Superior temporal gyrus (tissue), 1 donor: ENCODE results near the gene LAIR2.

Source experiments
- DNase-seq: peaks from one replicate; pipeline ENCODE4 v3.0.0-alpha.2; 2016; ENCODE audit errors: extremely low spot score

The LAIR2 gene, protein sequence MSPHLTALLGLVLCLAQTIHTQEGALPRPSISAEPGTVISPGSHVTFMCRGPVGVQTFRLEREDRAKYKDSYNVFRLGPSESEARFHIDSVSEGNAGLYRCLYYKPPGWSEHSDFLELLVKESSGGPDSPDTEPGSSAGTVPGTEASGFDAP

DNA sequence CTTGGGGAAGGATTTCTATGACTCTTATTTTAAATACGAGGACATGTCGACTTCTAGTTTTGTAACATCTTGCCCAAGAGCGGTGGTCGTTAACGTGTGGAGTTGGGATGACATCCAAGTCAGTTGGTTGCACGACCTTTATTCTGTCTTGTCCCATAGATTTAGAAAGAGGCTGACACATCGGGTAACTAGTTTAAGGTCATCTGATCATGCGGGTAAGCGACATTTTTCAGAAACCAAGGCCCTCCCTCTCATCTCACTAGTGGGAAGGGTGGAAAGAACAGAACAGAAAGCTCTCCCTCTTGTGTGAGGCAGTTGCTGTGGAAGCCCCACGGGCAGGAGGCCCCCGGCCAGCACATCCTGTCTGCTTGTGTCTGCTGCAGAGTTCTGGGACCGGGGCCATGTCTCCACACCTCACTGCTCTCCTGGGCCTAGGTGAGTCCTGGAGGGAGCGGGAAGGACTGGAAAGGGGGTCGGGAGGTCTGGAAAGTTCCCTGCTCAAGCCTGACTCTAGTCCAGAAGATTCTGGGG, at the start of gene LAIR2:
Gene LAIR2 (plus strand): TSS at position 314 of the 531 bp plus-strand sequence. CDS start 88 bp downstream, at position 402.
- no peak for DNase-seq

DNA sequence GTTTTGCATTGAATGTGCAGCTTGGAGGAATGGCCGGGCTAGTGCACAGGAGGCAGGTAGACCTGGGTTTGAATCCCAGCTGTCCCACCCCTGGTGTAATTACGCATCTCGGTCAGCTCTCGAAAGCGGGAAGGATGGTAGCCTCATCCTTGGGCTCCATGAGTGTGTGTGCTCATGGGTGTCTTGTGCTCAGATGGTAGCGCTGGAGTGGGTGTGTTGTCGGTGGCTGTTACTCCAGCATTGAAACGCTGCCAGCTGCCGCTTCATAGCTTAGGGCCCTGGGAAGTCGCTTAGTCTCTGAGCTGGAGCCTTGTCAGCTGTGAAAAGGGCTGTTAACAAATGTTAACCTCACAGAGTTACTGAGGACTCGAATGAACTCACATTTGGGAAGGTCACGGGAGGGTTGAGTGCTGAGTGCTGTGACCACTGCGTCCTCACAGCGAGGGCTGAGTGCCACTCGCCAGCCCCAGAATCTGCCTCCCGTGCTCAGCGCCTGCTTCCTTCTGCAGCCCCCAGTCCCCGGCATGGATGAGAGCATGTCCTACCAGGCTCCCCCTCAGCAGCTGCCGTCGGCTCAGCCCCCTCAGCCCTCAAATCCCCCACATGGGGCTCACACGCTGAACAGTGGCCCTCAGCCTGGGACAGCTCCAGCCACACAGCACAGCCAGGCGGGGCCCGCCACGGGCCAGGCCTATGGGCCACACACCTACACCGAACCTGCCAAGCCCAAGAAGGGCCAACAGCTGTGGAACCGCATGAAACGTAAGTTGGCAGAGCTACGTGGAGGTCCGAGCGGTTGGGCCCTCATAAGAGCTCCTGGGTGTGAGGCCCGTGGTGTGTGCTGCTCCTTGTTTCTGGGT, 48.5 kb upstream of the LAIR2 start:
- DNase-seq, result no peak

DNA sequence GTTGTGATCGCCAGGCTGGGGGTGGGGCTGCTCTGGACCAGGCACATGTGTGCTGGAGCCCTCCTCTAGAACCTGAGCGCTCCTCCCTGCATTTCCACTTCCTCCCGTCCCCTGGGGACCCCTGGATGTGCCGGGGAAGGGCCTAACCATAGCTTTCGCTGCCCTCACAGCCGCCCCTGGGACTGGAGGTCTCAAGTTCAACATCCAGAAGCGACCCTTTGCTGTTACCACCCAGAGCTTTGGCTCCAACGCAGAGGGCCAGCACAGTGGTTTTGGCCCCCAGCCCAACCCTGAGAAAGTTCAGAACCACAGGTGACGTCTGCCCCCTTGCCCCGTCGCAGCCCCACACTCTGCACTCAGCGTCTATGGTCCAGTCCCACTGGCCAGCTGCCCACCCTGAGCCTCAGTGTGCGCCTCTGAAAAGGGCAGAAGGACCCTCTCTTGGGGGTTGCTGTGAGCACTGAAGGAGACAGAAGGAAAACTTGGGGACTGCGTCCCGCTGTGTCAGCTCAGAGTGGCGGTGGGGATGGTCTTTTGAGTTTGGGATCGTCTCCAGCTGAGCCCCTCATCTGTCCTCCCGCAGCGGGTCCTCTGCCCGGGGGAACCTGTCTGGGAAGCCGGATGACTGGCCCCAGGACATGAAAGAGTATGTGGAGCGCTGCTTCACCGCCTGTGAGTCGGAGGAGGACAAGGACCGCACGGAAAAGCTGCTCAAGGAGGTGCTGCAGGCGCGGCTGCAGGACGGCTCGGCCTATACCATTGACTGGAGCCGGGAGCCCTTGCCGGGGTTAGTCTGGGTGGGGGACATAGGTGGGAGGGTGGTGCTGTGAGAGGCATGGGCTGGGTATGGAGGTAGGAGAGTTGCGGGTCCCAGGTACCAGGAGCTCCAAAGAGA, 47.6 kb upstream of the LAIR2 start:
- DNase-seq, result no peak

DNA sequence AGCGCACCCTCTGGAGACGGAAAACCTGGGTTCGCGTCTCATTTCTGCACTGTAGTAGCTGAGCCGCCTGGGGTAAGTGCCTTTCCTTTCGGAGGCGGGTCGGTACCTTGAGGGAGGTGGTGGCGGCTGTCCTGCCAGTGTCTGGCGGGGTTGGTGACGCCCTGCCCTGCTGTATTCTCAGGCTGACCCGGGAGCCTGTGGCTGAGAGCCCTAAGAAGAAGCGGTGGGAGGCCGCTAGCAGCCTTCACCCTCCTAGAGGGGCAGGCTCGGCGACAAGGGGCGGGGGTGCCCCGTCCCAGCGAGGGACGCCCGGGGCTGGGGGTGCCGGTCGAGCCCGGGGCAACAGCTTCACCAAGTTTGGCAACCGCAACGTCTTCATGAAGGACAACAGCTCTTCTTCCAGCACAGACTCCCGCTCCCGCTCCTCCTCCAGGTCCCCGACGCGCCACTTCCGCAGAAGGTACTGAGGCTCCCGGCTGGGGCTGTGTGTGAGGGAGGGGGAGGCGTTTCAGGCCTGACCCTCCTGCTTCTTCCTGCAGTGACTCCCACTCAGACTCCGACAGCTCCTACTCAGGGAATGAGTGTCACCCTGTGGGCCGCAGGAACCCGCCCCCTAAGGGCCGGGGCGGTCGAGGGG, 46.7 kb upstream of the LAIR2 start:
- no peak for DNase-seq

DNA sequence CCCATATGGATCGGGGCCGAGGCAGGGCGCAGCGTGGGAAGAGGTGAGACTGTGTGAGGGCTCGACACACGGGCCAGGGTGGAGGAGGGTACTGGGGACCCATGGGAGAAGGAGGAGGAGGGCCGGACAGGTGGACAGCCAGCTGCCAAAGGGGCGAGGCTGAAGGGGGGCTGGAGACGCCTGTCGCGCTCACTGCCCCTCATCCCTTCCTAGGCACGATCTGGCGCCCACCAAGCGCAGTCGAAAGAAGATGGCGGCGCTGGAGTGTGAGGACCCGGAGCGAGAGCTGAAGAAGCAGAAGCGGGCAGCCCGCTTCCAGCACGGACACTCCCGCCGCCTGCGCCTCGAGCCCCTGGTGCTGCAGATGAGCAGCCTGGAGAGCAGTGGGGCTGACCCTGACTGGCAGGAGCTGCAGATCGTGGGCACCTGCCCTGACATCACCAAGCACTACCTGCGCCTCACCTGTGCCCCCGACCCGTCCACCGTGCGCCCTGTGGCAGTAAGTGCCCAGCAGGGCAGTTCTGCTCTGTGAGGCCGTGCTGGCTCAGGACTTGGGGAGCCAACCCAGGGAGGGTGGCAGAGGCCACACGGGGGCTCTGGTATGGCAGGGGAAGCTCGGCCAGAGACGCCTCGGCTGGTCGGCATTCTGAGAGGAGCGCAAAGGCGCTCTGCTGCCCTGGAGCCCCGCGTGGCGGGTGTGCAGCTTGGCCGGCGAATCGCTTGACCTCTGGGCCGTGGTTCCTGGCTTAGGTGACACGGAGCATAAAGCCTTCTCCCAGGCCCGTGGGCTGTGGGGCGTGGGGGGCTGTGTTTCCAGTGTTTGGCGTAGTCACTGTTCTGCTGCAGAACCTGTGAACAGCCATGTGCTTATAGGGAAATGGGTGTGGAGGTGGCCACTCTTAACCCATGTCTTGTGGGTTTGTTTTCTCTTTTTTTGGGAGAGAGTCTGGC, 45.9 kb upstream of the LAIR2 start:
- no peak for DNase-seq

DNA sequence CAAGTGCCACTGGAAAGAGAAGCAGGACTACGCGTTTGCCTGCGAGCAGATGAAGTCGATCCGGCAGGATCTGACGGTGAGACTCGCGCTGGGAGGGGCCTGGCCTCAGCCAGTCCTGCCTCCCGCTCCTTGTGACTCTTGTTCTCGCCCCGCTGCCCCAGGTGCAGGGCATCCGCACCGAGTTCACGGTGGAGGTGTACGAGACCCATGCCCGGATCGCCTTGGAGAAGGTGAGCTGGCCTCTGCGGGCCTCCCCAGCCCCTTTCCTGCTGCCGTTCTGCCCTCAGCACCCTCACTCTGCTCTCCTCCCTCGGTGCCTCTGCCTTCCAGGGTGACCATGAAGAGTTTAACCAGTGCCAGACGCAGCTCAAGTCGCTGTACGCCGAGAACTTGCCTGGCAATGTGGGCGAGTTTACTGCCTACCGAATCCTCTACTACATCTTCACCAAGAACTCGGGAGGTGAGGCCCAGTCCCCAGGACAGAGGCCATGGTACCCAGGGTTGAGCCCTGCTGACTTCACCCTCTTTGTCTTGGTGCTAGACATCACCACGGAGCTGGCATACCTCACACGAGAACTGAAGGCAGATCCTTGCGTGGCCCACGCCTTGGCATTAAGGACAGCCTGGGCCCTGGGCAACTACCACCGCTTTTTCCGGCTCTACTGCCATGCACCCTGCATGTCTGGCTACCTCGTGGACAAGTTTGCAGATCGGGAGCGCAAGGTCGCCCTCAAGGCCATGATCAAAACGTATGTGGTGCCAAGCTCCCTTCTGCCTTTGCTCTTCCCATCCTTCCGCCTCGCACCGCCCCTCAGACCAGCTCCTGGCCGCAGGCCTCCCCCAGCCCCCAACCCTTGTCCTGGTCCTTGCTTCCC, 44.6 kb upstream of the LAIR2 start:
- no peak for DNase-seq

DNA sequence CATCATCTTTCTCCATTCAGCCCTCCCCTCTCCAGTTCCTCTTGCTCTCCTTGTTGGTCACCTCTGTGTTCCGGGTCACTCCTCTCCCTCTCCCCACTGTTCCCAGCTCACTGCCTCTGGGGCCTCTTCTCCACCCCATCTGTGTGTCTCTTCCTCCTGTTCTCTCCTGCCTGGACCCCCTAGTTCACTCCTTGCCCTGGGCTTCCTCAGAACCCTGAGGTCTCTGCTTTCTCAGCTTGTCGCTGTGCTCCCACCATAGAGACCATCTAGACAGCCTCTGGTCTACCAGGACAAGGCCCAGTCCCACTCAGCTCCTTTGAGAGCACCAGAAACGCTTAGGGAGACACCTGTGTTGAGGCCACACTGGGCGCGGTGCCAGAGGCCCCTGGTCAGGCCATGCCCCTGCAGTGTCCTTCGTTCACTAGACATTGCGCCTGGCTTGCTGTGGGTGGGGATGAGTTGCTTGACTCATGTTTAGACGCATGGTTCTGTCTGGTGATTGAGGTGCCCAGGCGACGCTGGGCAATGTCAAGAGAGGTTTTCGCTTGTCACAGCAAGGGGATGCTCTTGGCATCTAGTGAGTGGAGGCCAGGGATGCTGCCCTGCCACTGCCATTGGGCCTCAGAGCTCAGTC, 43.9 kb upstream of the LAIR2 start:
- DNase-seq, result no peak

DNA sequence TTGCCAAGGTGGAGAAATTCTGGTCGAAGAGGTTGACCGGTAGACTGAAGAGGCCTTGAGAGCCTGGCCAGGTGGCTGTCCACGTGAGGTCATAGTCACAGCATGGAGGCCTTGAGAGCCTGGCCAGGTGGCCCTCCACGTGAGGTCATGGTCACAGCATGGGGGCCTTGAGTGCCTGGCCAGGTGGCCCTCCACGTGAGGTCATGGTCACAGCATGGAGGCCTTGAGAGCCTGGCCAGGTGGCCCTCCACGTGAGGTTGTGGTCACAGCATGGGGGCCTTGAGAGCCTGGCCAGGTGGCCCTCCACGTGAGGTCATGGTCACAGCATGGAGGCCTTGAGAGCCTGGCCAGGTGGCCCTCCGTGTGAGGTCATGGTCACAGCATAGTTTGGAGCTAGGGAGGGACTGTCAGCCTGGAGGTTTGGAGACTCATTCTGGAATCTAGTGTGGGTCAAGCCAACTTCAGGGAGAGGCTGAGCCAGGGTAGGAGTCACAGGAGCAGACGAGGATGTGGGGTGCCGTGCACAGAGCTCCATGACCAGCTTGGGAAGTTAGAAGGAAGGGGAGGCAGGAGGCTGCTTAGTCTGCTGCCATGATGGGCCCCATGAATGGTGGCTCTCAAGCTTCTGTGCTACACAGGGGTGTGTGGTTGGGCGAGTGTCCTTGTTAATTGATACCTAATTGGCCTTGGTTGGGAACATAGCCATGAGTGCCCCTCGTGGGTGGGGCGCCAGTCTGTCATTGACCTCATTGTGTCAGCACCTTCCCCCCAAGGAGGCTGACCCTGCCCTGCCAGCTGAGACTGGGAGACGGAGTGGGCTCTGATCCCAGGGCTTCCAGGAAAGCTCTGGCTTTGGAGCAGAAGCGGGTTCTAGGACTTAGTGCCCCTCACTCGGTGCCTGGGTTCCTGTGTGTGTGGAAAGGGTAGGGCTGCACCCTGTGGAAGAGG, 43.1 kb upstream of the LAIR2 start:
- no peak for DNase-seq

DNA sequence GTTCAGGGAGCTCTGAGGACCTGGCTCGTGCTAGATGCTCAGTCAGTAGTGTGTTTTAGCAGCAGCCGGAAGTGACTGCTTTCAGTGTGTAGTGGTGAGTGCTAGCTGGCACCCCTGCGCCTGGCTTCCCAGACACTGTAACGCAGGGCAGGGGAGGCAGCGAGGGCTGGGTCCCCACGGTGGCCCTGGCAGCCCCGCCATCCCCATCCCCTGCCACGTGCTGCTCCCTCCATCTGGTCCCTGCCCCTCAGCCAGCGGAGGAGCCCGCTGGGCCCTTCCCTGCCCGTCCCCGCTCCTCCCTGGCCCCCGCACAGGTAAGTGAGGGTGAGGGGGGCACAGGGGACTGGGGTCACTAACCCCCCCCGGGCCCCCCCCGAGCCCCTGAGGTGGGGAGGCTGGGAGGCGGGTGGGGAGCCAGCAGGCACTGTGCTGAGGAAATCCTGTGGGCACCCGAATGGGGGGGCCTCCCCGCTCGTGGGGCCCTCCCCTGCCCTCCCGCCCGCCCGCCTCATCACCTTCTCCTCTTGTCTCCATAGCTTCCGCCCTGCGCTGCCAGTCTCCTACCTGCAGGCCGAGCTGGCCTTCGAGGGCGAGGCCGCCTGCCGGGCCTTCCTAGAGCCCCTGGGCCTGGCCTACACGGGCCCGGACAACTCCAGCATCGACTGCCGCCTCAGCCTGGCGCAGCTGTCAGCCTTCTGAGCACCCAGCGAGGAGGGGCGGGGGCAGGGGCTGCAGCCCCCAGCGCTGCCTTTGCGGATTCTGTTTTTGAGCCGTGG, 42.2 kb upstream of the LAIR2 start:
- DNase-seq, result no peak

DNA sequence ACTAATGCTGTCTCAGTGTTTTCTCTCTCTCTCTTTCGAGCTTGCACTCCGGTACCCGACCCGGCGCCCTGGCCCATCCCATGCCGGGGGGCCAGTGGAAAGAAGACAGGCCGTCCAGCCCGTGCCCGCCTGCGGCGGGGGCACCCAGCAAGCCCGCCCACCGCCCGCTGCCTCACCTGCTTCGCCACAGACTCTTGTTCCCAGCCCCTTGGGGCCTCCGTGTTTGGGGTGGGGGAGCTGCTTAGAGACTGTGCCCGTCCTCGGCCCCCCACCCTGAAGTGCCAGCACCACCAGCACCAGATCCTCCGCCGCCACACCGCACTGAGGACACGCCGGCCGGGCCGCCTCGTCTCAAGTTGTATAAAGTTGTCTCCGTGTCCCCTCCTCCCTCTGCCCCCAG, 41.4 kb upstream of the LAIR2 start:
- no peak for DNase-seq

DNA sequence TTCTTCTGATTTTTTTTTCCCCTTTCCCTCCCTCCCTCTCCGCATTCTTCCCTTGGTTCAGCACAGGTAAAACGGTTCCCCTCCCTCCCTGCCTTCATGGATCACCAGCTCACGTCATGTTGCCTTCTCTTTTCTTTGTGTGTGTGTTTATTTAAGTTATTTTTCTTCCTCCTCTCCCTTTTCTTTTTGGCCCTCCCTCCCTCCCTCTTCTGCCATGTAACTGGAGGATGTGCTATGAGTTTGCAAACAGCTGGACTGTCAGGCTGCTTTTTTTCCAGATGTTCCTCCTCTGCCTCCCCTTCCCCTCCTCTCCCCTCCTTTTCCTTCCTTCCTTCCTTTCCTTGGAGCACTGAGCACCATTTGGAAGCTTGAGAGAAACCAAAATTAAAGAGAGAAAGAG, 41.0 kb upstream of the LAIR2 start:
- DNase-seq, result no peak

DNA sequence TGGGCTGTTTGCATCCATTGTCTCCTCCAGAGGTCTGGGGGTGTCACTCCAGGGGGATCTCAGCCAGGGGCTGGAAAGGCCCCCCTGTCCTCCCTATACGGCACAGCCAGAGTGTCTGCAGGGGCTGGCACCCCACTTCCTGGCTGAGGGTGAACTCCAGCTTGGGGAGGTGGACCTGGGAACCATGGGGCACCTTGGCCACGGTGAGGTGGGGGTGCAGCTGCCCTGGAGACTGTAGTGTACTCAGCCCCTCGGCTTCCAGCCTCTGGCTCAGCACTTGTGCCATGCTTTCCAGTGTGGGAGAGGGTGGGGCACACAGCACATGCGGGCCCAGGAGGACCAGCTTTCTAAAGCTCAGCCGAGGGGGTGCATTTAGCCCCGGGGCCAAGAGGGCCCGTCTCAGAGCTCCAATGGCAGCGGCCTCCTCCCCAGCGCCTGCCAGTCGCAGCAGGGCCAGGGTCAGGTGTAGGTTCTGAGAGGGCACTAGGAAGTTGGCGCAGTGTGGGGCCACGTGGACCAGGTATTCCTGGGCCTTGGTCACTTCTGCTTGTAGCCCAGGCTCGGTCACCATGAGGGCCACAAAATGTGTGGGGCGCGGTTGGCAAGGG, 40.5 kb upstream of the LAIR2 start:
- no peak for DNase-seq

DNA sequence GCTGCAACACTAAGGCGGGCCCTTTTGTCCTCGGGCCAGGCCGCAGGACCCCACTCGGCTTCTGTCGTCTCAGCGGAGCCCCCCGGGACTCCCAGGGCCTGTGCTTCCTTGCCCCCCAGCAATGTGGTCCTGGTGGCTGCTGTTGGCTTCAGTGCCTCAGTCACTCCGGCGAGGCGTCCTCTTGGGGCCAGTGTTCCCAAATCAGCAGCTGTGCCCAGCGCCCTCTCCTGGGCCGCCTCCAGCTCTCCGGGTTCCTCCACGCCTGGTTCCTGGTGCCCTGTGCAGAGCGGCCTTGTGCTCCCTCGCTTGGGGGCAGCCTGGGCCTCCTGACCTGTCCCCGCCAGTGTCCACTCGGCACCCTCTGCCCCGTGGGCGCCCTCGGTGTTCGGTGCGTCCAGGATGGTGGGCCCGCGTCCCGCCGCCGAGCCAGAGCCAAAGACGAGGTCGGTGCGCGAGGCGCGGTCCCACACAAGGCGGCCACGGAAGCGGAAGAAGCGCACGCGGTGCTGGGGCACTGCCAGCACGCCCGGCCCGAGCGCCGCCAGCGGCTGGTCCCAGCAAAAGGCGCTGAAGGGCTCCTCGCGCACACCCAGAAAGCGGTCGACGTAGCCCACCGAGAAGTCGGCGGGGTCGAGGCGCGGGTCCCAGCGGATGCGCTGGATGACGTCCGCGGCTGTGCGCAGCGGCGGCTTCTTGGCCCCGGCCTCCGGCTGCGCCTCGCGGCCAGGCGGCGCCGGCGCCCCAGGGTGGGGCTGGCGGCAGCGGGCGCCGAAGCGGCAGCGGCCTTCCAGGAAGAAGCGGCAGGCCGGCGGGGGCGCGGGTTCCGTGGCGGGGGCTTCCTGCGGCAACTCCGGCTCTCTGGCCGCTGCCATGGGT, 39.7 kb upstream of the LAIR2 start:
- DNase-seq, result peak; percentile 37

DNA sequence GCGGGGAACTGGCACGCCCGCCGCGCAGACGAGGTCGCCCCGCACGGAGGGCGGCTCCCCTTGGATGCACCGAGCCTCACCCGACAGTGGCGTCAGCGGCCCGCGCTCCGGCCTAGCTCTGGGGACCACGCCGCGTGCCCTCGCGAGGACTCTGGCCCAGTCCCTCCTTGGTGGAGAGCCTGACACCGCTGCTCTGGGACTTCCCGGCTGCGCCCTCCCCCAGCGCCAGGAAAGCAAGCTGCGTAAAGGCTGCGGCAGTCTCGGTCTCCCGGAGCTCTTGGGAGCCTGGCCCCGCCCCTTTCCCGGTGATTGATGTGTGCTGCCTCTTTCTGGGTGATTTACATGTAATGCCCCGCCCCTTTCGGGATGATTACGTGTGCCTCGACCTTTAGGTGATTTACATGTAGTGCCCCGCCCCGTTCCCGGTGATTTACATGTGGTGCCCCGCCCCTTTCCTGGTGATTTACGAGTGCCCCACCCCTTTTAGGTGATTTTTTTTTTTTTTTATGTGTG, 39.0 kb upstream of the LAIR2 start, which contains the start of gene LENG9:
Gene LENG9 (minus strand): TSS at position 248 of the 513 bp plus-strand sequence. CDS start 252 bp downstream, outside the sequence.
- DNase-seq, result peak; percentile 96

DNA sequence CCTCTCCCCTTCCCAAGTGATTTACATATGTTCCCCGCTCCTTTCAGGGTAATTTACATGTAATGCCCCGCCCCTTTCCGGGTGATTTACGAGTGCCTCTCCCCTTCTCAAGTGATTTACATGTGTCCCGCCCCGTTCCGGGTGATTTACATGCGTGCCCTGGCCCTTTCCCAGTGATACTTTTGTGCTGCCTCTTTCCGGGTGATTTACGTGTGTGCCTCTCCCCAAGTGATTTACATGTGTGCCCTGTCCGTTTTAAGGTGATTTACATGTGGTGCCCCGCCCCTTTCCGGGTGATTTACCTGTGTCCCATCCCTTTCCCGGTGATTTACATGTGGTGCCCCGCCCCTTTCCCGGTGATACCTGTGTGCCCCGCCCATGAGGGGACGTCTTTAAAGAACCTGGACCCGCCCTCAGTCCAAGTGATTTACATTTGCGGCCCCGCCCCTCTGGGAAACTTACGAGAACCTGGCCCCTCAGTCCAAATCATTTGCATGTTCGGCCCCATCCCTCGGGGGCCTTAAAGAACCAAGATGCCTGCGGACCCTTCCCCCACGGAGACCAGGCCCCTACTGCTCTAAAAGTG, 38.5 kb upstream of the LAIR2 start:
- DNase-seq, result peak; percentile 84
